ENCODE measurements around the gene MYRIP.

The MYRIP gene

DNA sequence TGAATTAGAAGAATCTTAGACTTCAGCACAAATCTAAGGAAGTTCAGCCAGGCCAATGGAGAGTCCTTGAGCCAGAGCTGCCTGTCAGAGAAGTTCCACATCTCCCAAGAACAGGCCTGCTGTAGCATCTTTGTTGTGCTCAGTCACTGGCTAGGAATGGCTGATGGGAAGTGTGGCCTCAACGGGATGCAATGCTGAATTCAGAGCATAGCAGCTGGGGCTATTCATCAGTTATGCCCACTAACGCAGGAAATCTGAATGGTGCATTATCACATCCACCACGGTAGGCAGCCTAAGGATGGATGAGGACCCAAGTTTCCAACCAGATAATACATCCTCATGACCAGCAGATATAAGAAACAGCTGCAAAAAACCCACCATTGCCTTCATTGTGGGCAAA is 496.9 kb downstream of the MYRIP start (continued):
- TF ChIP-seq ZNF565 (CRISPR knock-in tag; conservative IDR thresholded peaks at IDR 0.05; ENCODE audit: low read depth) (no peak), ZFP3 (CRISPR knock-in tag; IDR thresholded peaks at IDR 0.05) (no peak)

DNA sequence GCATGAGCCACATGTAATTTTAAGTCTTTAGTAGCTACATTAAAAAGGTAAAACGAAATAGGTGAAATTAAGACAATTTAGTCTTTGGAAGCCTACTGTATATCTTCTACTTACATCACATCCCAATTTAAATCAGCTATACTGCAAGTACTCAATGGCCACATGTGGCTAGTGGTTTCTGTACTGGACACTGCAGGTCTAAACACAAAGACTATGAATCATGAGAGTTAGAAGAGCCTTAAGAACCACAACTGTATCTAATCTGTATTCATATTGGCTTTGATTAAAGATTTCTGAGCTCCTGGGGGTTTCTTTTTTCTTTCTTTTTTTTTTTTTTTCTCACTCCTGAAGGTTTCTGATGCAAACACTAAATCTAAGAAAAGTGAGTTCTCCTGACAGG is 497.8 kb downstream of the MYRIP start:
- no peak for TF ChIP-seq CSDC2 (CRISPR knock-in tag; IDR thresholded peaks at IDR 0.05)
- no peak for TF ChIP-seq ARNTL (CRISPR knock-in tag; IDR thresholded peaks at IDR 0.05; ENCODE audit: borderline replicate concordance, low read depth)
- TF ChIP-seq, protein P1, sequence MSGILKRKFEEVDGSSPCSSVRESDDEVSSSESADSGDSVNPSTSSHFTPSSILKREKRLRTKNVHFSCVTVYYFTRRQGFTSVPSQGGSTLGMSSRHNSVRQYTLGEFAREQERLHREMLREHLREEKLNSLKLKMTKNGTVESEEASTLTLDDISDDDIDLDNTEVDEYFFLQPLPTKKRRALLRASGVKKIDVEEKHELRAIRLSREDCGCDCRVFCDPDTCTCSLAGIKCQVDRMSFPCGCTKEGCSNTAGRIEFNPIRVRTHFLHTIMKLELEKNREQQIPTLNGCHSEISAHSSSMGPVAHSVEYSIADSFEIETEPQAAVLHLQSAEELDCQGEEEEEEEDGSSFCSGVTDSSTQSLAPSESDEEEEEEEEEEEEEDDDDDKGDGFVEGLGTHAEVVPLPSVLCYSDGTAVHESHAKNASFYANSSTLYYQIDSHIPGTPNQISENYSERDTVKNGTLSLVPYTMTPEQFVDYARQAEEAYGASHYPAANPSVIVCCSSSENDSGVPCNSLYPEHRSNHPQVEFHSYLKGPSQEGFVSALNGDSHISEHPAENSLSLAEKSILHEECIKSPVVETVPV (CRISPR knock-in tag; IDR thresholded peaks at IDR 0.05), result no peak
- no peak for TF ChIP-seq SNAI2 (CRISPR knock-in tag; IDR thresholded peaks at IDR 0.05)
- TF ChIP-seq ZC3H10 (CRISPR knock-in tag; IDR thresholded peaks at IDR 0.05), result no peak
- no peak for TF ChIP-seq TOX (CRISPR knock-in tag; IDR thresholded peaks at IDR 0.05; ENCODE audit: borderline replicate concordance)
- no peak for TF ChIP-seq PPARA (CRISPR knock-in tag; IDR thresholded peaks at IDR 0.05; ENCODE audit: borderline replicate concordance)
- no peak for TF ChIP-seq ISL1 (CRISPR knock-in tag; IDR thresholded peaks at IDR 0.05)
- no peak for ATAC-seq

DNA sequence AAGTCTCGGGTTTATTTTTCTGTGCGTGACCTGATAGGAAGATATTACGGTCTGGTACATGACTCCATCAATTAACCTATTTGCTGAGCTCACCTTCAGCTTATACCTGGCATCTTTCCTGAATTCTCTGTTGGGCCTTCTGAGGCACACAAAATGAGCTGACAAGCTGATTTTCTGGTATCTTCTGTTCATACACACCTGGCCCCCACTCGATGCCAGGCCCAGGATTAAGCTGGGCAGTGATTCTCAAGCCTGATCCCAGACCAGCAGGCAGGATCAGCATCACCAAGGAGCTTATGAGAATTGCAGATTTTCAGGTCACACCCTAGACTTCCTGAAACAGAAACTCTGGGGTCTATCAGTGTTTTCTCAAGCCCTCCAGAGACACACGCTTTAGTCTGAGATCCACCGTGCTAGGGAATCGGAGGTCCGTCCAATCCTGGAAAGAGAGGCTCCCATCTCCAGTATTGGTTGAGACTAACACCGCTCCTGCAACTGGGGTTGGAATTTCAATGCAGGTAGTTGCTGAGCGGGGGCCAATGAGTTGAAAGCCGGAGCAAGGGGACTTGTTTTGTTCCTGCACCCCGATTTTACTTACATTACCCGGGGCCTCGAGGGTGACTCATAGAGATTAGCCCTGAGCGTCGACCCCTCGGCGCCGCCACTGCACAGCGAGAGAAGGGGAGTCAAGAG is 499.5 kb downstream of the MYRIP start:
- no peak for ATAC-seq

DNA sequence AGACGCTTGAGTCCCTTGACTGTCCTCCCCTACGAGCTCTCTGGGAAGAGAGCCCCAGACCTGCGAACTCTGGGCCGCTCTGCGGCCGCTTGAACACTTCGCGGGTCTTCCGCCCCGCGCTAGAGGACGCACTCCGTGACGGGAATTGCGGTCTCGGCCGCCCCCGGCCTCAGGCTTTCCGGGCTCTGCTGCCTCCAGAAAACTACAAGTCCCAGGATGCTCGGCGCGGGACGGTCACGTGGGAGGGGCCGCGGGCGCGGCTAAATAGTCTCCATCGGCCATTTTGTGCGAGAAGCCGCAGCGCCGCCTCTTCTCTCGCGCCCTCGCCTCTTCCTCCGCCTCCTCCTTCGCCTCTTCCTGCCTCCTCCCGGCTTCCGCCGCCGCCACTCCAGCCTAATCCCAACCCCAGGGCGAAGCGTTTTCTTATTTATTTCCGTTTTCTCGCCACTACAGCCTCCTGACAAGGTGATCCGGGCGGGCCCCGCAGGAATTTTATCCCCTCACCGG is 500.1 kb downstream of the MYRIP start, which contains the start of gene EIF1B:
Gene EIF1B (plus strand): TSS at position 290 of the 507 bp plus-strand sequence. CDS start 235 bp downstream, outside the sequence.
- ATAC-seq, result peak; percentile 96
- TF ChIP-seq TOX (CRISPR knock-in tag; IDR thresholded peaks at IDR 0.05; ENCODE audit: borderline replicate concordance) (no peak), CSDC2 (CRISPR knock-in tag; IDR thresholded peaks at IDR 0.05) (no peak), ZFP30 (CRISPR knock-in tag; IDR thresholded peaks at IDR 0.05) (no peak), SNAI2 (CRISPR knock-in tag; IDR thresholded peaks at IDR 0.05) (no peak), RARB (CRISPR knock-in tag; IDR thresholded peaks at IDR 0.05) (no peak), ZNF565 (CRISPR knock-in tag; conservative IDR thresholded peaks at IDR 0.05; ENCODE audit: low read depth) (no peak)
- TF ChIP-seq, protein P2, sequence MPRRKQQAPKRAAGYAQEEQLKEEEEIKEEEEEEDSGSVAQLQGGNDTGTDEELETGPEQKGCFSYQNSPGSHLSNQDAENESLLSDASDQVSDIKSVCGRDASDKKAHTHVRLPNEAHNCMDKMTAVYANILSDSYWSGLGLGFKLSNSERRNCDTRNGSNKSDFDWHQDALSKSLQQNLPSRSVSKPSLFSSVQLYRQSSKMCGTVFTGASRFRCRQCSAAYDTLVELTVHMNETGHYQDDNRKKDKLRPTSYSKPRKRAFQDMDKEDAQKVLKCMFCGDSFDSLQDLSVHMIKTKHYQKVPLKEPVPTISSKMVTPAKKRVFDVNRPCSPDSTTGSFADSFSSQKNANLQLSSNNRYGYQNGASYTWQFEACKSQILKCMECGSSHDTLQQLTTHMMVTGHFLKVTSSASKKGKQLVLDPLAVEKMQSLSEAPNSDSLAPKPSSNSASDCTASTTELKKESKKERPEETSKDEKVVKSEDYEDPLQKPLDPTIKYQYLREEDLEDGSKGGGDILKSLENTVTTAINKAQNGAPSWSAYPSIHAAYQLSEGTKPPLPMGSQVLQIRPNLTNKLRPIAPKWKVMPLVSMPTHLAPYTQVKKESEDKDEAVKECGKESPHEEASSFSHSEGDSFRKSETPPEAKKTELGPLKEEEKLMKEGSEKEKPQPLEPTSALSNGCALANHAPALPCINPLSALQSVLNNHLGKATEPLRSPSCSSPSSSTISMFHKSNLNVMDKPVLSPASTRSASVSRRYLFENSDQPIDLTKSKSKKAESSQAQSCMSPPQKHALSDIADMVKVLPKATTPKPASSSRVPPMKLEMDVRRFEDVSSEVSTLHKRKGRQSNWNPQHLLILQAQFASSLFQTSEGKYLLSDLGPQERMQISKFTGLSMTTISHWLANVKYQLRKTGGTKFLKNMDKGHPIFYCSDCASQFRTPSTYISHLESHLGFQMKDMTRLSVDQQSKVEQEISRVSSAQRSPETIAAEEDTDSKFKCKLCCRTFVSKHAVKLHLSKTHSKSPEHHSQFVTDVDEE (CRISPR knock-in tag; IDR thresholded peaks at IDR 0.05), result peak; percentile 20; the same call in 1 of the 2 replicates

More for the DNA sequence above, 499.5 kb downstream of the MYRIP start:
- TF ChIP-seq, protein P1 (CRISPR knock-in tag; IDR thresholded peaks at IDR 0.05), result no peak
- TF ChIP-seq, protein P3, sequence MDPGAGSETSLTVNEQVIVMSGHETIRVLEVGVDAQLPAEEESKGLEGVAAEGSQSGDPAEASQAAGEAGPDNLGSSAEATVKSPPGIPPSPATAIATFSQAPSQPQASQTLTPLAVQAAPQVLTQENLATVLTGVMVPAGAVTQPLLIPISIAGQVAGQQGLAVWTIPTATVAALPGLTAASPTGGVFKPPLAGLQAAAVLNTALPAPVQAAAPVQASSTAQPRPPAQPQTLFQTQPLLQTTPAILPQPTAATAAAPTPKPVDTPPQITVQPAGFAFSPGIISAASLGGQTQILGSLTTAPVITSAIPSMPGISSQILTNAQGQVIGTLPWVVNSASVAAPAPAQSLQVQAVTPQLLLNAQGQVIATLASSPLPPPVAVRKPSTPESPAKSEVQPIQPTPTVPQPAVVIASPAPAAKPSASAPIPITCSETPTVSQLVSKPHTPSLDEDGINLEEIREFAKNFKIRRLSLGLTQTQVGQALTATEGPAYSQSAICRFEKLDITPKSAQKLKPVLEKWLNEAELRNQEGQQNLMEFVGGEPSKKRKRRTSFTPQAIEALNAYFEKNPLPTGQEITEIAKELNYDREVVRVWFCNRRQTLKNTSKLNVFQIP (CRISPR knock-in tag; IDR thresholded peaks at IDR 0.05; ENCODE audit: borderline replicate concordance, low read depth), result no peak
- no peak for TF ChIP-seq ZFP30 (CRISPR knock-in tag; IDR thresholded peaks at IDR 0.05)
